MCF 10A (cell line): Measurements from ENCODE around the gene GALNS. TPM values are rescaled to one million over a fixed set of nuclear protein-coding genes. Genes with fewer than 3 reads are reported as not detected.

Experiments used
- BruUV-seq: library from RNA; stranded (reverse); fragments of 400-500 nt; replicated peaks from 2 replicates; lab custom pipeline; 2021; lab: Mats Ljungman, UMichigan
- CTCF ChIA-PET: fragments of 300-600 bp; sonication (Branson Sonifier 250); formaldehyde crosslinking; extraction: SDS; loops from one replicate; lab custom pipeline; 2021; ENCODE audit warnings: antibody characterized with exemption, inconsistent platforms; lab: Yijun Ruan, JAX
- POLR2A ChIA-PET: fragments of 300-600, 350-650 bp; sonication (Branson Sonifier 250); formaldehyde crosslinking; extraction: SDS; loops from one replicate; lab custom pipeline; 2020; ENCODE audit warnings: antibody characterized with exemption, inconsistent platforms; lab: Yijun Ruan, JAX
- DNase-seq: peaks from one replicate; pipeline ENCODE4 v3.0.0-alpha.2; 2018; ENCODE audit not compliant: unreplicated experiment
- H3K27ac Mint-ChIP-seq: one replicate; pipeline ENCODE4 v1.8.0; 2022; ENCODE audit warnings: mild to moderate bottlenecking, low read depth, mixed read lengths; ENCODE audit not compliant: unreplicated experiment
- H3K27me3 Mint-ChIP-seq: one replicate; pipeline ENCODE4 v1.8.0; 2022; ENCODE audit warnings: mixed read lengths; ENCODE audit not compliant: insufficient read depth, unreplicated experiment
- H3K36me3 Mint-ChIP-seq: one replicate; pipeline ENCODE4 v1.8.0; 2022; ENCODE audit warnings: mild to moderate bottlenecking, moderate library complexity, mixed read lengths; ENCODE audit not compliant: insufficient read depth, unreplicated experiment
- H3K4me1 Mint-ChIP-seq: one replicate; pipeline ENCODE4 v1.8.0; 2022; ENCODE audit warnings: mixed read lengths; ENCODE audit not compliant: insufficient read depth, unreplicated experiment
- H3K4me3 Mint-ChIP-seq: one replicate; pipeline ENCODE4 v1.8.0; 2022; ENCODE audit warnings: mild to moderate bottlenecking, moderate library complexity, mixed read lengths; ENCODE audit not compliant: unreplicated experiment
- H3K9me3 Mint-ChIP-seq: one replicate; pipeline ENCODE4 v1.8.0; 2022; ENCODE audit warnings: mixed read lengths; ENCODE audit not compliant: unreplicated experiment
- intact Hi-C: fragments of 100-400 bp; cut with micrococcal nuclease; formaldehyde crosslinking; loops from 2 replicates; pipeline ENCODE4 v1.14.1; 2022
- total RNA-seq: library from RNA; stranded (reverse); gene quantifications from 2 replicates; pipeline ENCODE4 v1.2.3, GENCODE V29; 2022
- TF ChIP-seq, protein P1 (sequence below): fragments of 200-600 bp; IDR thresholded peaks from one replicate; pipeline ENCODE4 v1.8.0; 2022; ENCODE audit warnings: antibody characterized with exemption, mild to moderate bottlenecking; ENCODE audit not compliant: unreplicated experiment

GALNS gene
- total RNA-seq, 1 experiment from 2014 or later, result 26.0 TPM

DNA sequence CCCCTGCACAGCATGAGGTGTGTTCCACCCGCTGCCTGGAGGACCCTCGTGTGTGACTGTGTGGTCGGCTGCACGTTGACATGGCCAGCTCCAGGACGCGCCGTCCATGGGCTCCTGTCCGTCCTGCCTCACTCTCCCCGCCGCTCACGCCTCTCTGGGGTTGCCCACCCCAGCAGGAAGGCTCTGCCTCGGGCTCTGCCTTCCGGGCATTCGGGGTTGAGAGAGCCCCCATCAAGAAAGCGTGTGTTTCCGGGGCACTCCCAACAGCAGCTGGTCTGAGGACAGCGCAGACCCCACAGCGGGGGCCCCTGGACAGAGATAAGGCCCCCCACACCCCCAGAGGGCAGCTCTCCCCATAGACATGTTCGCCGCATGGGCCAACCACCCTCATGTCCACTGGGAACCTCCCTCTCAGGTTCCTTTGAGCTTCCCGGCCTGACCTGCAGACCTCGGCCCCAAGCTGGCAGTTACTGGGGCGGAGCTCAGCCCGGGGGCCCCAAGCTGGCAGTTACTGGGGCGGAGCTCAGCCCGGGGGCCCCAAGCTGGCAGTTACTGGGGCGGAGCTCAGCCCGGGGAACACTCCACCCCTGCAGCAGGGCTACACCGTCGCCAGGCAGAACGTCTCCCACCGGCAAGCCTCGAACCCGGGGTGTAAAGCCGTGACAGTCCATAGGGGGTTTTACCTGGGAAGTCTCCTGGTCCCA, 63.3 kb downstream of the GALNS start:
- no peaks in the 10 kb centered on the region for H3K4me1 Mint-ChIP-seq
- no peaks in the 10 kb centered on the region for H3K36me3 Mint-ChIP-seq
- intact Hi-C loops, result no loop called here
- no peak overlapping the region for H3K4me3 Mint-ChIP-seq
- no peaks in the 10 kb centered on the region for H3K9me3 Mint-ChIP-seq
- no TSS peak for BruUV-seq
- TF ChIP-seq, protein P1, sequence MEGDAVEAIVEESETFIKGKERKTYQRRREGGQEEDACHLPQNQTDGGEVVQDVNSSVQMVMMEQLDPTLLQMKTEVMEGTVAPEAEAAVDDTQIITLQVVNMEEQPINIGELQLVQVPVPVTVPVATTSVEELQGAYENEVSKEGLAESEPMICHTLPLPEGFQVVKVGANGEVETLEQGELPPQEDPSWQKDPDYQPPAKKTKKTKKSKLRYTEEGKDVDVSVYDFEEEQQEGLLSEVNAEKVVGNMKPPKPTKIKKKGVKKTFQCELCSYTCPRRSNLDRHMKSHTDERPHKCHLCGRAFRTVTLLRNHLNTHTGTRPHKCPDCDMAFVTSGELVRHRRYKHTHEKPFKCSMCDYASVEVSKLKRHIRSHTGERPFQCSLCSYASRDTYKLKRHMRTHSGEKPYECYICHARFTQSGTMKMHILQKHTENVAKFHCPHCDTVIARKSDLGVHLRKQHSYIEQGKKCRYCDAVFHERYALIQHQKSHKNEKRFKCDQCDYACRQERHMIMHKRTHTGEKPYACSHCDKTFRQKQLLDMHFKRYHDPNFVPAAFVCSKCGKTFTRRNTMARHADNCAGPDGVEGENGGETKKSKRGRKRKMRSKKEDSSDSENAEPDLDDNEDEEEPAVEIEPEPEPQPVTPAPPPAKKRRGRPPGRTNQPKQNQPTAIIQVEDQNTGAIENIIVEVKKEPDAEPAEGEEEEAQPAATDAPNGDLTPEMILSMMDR, result no peak
- no peaks in the 10 kb centered on the region for H3K27me3 Mint-ChIP-seq
- H3K27ac Mint-ChIP-seq, result no peak overlapping the region
- CTCF ChIA-PET, result interaction anchor here (0.5 to 1.4 kb wide), 4 partner anchors 31 to 160 kb away, joined by 3 to 5 read pairs (median 4); no protein-coding TSS in a partner anchor
- DNase-seq, result no peak
- POLR2A ChIA-PET, result interaction anchor here (0.8 to 2.7 kb wide), 4 partner anchors 9 to 329 kb away, joined by 3 to 11 read pairs (median 4); partner anchors contain the start of gene PIEZO1

GRCh38 chr16:88792668-88793250, 64.0 kb downstream of the GALNS start:
- Mint-ChIP-seq H3K36me3 (no peaks in the 10 kb centered on the region), H3K27me3 (no peaks in the 10 kb centered on the region), H3K4me3 (no peak overlapping the region), H3K4me1 (no peaks in the 10 kb centered on the region), H3K9me3 (no peaks in the 10 kb centered on the region), H3K27ac (no peak overlapping the region)
- intact Hi-C loops, result no loop called here
- ChIA-PET POLR2A (interaction anchor here (0.8 to 2.7 kb wide), 3 partner anchors 8 to 330 kb away, joined by 3 to 11 read pairs (median 3); partner anchors contain the start of gene PIEZO1), CTCF (interaction anchor here (0.5 to 1.4 kb wide), 4 partner anchors 30 to 160 kb away, joined by 3 to 5 read pairs (median 4); no protein-coding TSS in a partner anchor)
- DNase-seq, result no peak
- BruUV-seq, result no TSS peak
- TF ChIP-seq, protein P1, result no peak

DNA sequence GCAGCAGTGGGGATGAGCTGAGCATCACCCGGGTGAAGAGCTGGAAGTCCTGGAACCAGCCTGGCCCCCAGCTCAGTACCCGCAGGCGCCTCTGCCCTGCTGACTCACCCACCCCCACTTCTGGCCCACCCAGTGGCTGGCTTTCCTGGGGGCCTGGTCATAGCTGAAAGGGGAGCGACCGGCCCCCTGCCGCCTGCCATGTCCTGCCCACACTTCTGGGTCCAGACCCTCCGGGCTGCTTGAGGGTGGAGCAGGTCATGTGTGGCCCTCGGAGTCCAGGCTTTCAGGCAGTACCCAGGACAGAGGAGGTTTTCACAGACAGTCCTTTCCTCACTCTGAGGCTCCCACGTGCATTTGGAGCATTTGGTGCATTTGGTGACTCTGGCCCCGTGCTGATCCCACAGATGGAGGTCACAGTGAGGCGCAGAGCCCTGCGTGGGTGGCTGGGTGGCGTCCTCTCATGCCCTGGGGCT, 64.6 kb downstream of the GALNS start:
- TF ChIP-seq, protein P1, result no peak
- no peak overlapping the region for H3K27ac Mint-ChIP-seq
- H3K27me3 Mint-ChIP-seq, result no peaks in the 10 kb centered on the region
- DNase-seq, result no peak
- intact Hi-C loops, result no loop called here
- H3K36me3 Mint-ChIP-seq, result no peaks in the 10 kb centered on the region
- BruUV-seq, result no TSS peak
- no peak overlapping the region for H3K4me3 Mint-ChIP-seq
- H3K9me3 Mint-ChIP-seq, result no peaks in the 10 kb centered on the region
- POLR2A ChIA-PET, result interaction anchor here (1.0 kb wide), 1 partner anchor 18 kb away, joined by 3 read pairs; no protein-coding TSS in a partner anchor
- no peaks in the 10 kb centered on the region for H3K4me1 Mint-ChIP-seq
- CTCF ChIA-PET, result interaction anchor here (0.7 kb wide), 1 partner anchor 108 kb away, joined by 3 read pairs; no protein-coding TSS in a partner anchor
